ENCODE results near the gene PDX1.

- no peak for TF ChIP-seq CTCF (conservative IDR thresholded peaks at IDR 0.05)
- TF ChIP-seq EZH2 (IDR thresholded peaks at IDR 0.05; ENCODE audit: low read depth) = no peak
Observed at GRCh38 chr13:27972478-27972820, 52.6 kb downstream of the PDX1 start.
